Anterior cingulate cortex (tissue), 58 donors: ENCODE data around the gene ST3GAL3.
"Not testable (repeated sequence)": the region's sequence is repeated elsewhere in the genome, so short reads cannot be mapped to it uniquely, and the experiment has no call there.

ENCODE experiments used
- DNase-seq, 58 donors: peaks; one replicate each; lab custom pipeline; 2025; lab: John Stamatoyannopoulos, UW

ST3GAL3 gene

DNA sequence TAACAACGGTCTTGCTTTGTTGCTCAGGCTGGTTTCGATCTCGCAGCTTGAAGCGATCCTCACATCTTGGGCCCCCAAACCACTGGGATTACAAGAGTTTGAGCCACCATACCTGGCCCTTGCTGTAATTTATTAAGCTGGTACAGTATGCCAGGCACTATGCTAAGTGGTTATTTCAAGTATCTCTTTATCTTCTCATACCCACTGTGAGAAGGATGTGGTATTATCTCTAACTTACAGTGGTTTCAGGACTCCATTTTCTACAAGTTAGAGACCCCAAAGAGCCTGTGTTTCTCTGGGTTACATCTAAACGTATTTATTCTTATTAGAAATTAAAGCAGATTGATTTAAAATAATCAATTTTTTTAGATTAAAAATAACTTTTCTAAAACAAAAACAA, 8.1 kb upstream of the ST3GAL3 start:
- no peak for DNase-seq

GRCh38 chr1:43703836-43704235, 3.5 kb upstream of the ST3GAL3 start:
- DNase-seq, result no peak

DNA sequence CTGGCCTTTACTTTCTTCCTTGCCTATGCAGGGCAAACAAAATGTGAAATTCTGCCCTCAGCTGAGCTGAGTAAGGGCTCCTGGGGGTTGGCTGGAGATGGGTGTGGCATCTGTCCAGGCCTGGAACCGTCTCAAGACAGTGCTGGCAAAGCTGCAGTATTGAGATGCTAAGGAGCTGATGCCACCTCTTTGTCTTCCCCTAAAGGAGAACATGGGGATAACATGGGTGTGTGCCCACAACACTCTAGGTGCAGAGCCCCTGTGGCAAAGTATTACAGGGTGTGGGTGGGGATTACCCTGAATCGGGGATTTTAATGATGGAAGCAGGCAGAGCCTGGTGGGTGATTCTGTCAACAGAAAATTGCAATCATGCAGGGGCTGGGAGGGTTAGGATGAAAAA, 2.5 kb upstream of the ST3GAL3 start:
- DNase-seq, result peak in 27 of 58 donors; percentile 2 to 41 (median 12)

GRCh38 chr1:43705334-43705733, 2.0 kb upstream of the ST3GAL3 start:
- no peak for DNase-seq

DNA sequence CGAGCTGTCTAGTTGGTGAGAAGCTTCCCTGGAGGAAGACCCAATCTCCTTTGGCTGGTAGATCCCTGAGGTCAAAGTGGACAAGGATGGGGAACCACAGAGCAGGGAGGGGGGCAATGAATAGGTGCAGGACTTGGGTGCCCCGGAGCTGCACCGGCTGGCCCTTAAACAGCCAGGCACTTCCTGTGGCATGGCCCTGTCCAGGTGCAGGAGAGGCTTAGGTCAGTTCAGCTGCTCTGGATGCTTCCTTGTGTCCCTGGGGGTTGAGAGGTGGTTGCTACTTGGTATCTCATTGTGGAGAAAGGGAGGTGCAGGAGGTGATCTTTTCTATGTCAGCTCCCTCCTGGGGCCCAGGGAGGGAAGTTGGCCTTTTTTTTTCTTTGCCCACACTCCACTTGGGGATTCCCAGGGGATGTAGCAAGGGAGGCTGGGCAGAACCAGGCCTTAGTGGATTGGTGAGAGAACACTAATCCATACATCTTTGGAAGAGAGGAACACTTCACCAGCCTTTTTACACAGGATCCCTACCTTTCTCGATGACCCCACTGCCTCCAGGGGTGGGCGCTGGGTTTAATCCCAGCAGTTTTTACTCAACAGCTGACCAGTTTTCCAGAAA, 1.2 kb upstream of the ST3GAL3 start:
- DNase-seq, result no peak

DNA sequence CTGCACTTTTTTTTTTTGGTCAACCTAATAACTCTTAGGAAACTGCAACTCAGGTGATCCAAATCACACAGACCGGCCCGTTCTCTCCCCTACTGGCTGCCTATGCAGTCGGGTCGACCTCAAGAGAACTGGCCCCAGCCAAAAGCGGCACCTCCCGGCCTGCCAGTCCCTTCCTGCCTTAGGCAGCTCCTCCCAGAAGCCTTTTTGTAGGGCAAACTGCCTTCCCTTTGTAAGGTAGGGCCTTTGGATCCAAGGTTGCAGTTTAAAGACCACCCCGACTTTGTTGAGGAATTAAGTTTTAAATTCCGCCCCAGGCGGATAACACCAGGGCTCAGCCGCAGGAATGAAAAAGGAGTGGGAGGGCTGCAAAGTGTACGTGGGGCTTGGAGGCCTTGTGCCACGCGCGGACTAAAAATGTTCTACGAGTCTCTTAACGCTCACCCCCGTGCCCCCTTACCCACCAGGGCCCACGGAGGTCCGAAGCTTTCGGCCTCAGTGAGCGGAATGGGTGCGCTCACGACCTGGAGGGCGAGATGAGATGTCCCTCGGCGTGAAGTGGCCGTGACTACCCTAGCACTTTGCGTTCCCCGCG, 642 bp upstream of the ST3GAL3 start:
- peak in 1 of 58 donors; percentile 23 for DNase-seq

GRCh38 chr1:43708002-43708410, 670 bp downstream of the ST3GAL3 start:
- DNase-seq, result peak in 3 of 58 donors; percentile 33 to 56 (median 42)

- no peak for DNase-seq
Observed at GRCh38 chr1:43711049-43711448, 3.7 kb downstream of the ST3GAL3 start.

- DNase-seq, result no peak
Observed at GRCh38 chr1:43711524-43712386, 4.4 kb downstream of the ST3GAL3 start.

DNA sequence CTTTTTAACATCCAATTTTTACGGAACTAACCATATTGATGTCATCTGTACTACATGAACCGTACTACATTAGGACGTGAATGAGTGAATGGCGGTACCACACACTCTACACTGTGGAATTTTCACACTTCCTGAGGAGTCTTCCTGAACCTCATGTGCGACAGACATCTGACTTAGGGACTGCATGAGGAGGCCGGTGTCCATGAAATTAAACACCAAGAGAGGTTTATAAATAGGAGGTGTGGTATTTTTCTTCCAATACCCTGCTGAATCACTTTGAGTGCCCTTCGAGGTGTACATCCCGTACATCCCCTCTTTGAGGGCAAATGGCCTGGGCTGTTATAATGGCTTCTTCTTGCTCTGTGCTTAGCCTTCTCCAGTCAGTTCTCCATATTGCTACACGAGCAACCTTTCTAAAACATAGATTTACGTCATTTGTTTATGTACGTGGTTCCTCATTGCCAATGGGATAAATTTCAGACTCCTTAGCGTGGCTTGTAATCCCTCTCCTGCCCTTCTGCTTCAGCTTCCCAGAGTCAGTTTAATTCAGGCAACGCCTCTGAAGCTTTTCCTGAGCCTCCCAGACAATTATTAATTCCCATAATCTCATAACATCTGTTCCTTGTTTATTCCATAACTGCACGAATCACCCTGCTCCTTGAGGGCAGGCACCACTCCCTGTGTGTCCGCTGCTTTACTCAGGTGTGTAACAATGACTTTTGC, 9.4 kb downstream of the ST3GAL3 start:
- no peak for DNase-seq

- no peak for DNase-seq
Observed at GRCh38 chr1:43719063-43719462, 11.7 kb downstream of the ST3GAL3 start.

GRCh38 chr1:43719670-43720419, 12.5 kb downstream of the ST3GAL3 start:
- not testable (repeated sequence) for DNase-seq

DNA sequence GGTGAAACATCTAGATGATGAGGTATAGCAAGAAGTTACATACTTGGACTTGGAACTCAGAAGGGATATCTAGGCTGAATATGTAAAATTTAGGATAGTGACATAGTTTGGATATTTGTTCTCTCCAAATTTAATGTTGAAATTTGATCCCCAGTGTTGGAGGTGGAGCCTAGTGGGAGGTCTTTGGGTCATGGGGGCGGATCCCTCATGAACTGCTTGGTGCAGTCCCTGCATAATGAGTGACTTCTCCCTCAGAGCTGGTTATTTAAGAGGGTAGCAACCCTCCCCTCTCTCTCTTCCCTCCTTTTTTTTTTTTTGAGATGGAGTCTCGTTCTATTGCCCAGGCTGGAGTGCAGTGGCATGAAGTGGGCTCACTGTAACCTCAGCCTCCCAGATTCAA, 15.5 kb downstream of the ST3GAL3 start:
- no peak for DNase-seq

DNA sequence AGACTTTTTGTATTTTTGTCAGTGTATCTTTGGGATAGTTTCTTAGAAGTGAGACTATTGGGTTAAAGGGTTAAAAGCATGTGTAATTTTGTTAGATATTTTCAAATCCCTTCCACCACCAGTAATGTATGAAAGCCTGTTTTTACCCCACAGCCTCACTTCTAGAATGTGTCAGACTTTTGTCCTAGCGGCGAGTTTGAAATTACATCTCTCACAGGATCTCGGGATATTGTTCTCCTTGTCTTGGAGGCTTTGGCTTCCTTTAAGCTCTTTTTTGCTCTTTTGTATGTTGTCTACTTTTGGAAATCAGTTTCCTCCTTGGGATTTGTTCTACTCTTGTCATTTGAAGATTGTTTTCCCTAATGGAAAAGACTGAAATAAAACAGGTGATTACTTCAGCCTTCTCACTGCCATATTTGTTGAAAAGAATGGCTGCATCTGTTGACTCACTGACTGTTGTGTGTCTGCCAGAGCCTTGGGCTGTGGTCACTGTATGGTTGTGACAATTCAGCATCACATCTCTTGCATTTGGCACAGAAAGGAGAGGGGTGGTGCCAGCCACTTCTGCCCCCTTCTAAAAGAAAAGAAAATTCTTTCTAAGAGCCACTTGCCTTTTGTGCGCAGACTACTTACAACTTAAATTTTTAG, 22.6 kb downstream of the ST3GAL3 start:
- DNase-seq, result peak in 3 of 58 donors; percentile 1 to 36 (median 3)

- DNase-seq, result no peak
Observed at GRCh38 chr1:43731867-43732531, 24.7 kb downstream of the ST3GAL3 start.

DNA sequence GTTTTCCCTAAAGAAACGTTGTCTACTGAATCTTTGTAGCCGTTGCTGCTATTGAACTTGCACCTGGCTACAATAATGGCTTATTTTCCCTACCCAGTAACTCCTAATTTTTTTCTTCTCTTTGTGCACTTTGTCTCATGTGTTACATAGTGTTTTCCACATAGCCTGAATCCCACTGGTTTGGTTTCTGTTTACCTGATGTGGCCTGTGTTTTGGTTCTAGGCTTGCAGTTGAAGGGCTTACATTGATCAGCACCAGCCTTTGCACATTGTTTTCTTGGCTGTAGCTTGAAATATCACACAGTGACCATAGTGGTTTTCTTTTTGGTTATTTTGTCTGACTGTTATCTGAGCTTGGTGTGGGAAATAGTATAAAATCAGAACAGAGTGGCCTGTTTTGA, 29.5 kb downstream of the ST3GAL3 start:
- DNase-seq, result no peak

DNA sequence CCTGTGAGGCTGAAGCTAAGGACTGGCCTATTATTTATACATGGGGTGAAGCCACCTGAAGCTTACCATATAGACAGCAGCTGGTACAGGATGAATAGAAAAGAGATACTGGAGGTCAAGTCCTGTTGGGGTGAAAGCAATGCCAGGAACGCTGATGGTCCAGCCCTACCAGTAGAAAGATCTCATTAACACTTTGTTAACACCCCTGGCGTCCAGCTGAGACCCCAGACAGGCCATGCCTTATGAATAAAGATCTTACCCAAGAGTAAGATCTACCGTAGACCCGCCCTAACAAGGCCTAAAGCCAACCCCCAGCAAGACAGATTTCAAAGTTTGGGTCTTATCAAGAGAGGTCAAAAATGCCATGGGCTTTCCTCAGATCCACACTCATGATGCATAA, 34.7 kb downstream of the ST3GAL3 start:
- DNase-seq, result no peak

DNA sequence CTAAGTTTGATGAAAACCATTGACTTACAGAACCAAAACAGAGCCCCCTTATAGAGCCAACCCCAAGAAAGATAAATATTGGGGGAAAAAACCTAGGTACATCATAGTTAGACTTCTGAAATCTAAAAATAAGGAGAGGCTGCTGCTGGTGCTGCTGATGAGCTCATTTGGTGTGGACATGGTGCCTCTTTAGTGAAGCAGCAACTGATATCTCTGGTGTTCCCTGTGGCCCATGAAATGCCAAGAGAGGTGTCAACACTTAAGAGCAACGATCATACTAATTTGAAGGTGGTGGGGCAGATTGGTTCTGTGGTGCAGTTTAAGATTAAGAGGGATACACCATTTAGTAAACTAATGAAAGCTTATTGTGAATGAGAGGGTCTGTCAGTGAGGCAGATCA, 35.9 kb downstream of the ST3GAL3 start:
- DNase-seq, result no peak

GRCh38 chr1:43747736-43748135, 40.4 kb downstream of the ST3GAL3 start:
- DNase-seq, result no peak
